Stimulated activated CD4-positive, alpha-beta T cell treated with anti-CD3 and anti-CD28 coated beads, Interleukin-4, amount 100 ng/mL, for 4 hours (primary cell): ENCODE data around the gene SYNPR.

Source experiments
- DNase-seq, 2 experiments: peaks; one replicate each; pipeline ENCODE4 v3.0.0-alpha.2; 2020

Gene SYNPR

DNA sequence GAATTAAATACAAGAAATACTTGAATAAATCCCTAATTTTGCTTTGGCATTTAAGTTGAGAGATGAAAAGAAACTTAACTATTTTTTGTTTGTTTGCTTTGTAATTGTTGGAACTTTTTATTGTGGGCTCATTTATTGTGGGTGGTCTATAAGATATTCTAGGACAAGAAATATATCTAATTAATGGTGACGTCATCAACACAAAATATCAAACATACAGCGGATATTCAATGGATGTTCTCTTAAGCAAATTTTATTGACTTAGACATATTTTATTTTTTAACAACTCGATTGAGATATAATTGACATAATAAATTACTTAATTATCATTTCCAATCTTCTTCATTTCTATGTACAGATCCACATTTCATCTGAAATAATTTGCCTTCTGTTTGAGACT is 30.0 kb downstream of the SYNPR start:
- DNase-seq = no peak

DNA sequence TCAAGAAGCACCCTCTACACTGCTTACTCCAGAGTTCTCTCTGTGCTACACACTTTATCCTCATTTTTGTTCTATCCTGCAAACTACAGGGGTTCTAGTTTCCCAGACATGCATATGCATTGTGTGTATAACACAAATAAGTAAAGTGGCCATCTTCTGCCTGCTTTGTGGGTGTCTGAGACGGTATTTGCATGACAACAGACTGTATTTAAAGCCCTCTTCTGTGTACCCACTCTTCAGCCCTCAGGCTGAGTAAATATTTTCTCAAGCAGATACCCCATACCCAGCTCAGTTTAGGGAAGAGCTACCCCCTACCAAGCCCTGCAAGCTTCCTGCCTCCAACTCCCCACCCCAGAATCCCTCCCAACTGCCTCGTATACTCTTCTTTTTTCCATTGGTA is 31.7 kb downstream of the SYNPR start:
- no peak for DNase-seq

DNA sequence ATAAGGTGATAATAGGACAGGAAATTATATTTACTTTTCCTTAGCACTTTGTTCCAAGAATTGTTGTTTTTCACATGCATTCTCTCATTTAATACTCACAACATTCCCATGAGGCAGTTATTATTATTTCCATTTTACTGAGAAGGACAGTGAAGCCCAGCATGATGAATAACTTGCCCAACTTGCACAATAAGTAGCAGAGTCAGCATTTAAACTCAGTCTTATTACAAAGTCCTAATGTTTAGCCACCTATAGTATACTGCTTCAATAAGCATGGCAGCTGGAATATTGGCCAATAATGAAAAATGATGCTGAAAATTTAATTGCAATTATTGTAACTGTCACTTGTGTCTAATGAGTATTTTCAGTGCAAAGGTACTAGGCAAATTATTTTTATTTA is 45.7 kb downstream of the SYNPR start:
- DNase-seq = no peak

GRCh38 chr3:63324621-63325020 is 46.5 kb downstream of the SYNPR start:
- no peak for DNase-seq

DNA sequence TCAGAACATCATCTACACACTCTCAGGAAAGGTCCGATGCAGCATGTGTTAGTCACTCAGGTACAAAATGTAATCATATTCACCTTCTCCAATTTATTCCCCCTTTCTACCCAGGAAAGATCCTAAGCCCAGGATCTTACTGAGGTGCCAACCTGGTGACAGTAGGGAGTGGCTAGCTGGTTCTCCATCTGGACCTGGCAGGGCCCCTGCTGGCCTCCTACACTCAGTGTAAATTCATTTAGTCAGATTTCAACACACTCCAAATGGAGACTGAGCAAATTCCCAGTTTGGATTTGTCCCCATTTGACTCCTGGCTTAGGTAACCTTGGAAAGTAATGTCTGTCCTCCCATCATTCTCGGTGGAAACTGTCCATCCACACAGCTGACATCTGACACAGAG is 47.3 kb downstream of the SYNPR start:
- DNase-seq = no peak

DNA sequence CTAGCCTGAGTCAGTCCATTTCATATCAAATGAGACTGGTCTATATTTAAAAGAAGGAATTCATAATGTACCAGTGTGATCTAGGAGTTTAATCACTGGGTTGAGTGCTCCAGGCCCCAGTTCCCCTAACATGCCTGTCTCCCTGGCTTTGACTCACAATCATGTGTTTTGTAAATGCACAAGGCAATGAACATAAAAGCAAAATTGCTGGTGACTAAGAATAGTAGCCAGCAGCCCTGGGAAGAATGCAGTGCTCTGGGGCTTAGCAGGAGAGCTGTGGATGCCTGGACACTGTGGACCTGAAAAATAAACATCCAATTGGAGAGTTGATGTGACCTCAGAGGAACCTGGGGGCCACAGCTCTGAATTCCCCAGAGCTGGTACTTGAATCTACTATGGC is 50.3 kb downstream of the SYNPR start:
- DNase-seq = no peak

DNA sequence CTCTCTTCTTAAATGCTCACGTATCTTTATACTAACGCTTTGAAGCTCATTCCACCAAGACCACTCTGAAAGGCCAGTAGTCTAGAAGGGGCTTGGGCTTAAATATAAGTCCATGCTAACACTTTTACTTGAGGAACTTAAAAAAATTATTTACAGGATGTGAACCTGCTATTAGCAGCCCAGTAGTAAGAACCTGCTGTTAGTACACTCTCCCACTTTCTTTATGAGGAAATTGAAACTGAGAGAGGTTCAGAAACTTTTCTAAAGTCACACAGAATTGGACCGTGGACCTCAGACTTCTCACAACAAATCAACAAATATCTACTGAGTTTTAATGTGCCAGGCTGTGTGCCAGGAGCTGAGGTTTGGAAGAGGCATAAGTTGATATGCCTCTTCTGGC is 53.4 kb downstream of the SYNPR start:
- DNase-seq = no peak

DNA sequence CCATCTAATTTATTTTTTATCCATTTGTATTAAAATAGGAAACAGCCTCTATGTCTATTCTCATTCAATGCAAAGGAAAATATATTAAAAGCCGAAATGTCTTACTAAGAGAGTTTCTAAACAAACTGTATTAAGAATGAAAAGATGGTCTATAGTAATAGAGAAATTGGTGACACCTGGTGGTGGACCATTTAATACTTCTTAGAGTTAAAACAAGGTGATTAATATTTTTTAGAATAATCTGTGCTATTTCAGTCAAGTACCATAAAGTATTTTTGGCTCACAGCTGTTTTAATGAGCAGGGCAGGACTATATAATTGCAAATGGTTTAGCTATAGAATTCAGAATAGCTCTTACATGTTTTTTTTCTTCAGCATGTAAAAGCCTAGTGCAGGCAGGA is 55.7 kb downstream of the SYNPR start:
- no peak for DNase-seq

- no peak for DNase-seq
Observed at GRCh38 chr3:63338351-63338750, 60.2 kb downstream of the SYNPR start.

DNA sequence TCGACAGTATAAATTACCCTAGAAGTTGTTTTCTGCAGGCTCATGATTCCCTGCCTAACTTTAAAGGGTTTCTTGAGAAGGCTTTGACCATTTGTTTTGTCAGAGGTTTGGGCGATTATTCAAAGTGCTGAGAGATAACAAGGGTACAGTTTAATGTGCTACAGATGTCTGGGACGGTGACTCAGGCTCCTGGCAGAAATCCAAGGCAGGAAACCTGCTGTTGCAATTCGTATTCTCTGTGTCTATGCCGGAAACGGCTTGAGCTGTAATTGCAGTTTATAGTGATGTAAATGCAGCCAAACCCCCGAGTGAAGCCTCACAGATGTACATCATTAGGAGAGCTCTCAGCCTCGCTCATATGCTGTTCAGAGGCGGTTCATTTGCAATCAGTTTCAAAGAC is 65.6 kb downstream of the SYNPR start:
- peak; percentile 3 to 13 for DNase-seq

DNA sequence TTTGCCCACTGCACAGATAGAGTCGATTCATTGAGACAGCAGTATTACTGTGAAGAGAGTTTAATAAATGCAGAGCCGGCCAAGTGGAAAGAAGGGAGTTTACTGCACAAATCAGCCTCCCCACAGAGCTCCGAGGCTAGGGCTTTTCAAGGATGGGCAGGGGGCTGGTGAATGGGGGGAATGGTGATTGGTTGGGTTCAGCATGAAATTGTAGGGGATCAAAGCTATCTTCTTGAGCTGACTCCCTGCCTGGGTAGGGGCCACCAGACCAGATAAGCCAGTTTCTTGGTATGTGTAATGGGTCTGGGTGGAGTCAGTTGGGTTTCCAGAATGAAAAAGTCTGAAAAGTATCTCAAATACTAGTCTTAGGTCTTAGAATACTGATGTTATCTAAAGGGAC is 66.6 kb downstream of the SYNPR start:
- DNase-seq = no peak

DNA sequence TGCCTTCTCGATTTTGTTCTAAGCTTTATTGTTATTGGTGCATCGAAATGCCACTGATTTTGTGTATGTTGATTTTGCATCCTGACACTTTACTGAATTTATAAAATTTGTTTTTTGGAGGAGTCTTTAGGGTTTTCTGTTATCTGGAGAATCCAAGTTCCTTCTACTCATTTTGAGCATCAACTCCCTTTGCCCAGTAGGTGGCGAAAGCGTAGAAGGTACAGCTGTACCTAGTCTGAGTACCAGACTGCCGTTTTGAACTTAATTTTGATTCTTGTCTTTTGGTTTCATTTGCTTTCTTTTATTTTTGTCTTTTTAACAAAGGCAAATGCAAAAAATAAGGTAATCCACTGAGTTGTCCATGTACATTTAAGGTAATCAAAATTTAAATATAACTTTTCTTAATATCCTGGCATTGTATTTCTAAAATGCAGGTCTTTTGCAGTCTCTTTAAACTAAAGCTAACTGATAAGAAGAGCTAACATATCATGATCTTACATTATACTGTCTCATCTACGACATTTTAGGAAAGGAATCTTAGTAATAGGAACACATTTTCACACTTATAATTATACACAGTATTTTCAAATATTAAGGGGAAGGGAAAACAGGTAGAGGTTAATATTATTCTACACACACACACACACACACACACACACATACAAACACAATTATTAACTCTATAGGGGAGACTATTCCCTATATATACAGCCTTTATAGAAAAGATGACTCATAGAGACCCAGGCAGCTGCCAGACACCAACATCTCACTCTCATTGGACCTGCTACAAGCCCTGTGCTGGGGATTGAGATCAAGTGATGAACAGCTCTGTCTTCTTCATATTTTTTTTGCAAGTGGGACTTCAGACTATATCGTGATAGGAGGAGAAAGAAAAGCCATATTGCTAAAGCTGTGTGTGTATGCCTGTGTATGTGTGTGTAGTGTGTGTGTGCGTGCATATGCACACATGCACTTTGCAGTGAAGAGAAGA is 71.8 kb downstream of the SYNPR start:
- no peak for DNase-seq

DNA sequence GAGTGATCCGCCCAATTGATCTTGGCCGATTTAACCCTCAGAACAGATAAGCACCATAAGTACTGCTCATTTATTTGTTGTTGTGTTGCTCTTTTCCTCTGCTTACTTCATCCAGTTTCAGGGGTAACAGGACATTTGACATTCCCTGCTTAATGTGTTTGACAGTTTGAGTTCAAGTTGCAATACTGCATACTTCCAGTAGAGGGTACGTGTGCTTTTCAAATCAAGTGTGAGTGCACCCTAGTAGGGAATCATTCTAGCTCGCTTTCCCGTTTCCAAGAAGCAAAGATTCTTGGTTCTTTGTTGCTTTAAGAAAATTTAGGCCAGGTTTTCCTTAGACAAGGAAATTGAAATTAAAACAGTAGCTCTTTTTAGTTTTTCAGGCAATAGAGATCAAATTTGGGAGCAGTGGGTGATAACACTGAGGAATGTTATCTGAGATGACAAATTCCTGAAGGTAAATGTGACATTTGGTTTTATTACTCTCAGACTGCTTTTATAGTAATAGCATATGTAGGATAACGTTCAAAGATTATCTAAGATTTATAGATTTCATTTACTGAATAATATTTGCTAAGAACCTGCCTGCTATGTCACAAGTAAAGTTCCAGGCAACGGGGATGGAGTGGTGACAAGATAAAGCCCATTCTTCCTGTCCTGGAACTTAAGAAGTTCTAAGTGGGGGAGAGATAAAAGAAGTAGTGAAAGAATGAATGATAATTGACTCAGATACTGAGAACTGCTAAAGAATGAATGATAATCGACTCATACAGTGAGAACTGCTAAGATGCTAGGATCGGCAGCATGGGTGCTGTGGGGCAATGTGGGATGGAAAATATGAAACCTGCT is 73.3 kb downstream of the SYNPR start:
- DNase-seq = no peak

- no peak for DNase-seq
Observed at GRCh38 chr3:63352008-63352279, 73.8 kb downstream of the SYNPR start.

- no peak for DNase-seq
Observed at GRCh38 chr3:63353383-63353782, 75.3 kb downstream of the SYNPR start.

GRCh38 chr3:63354160-63354559 is 76.1 kb downstream of the SYNPR start:
- no peak for DNase-seq

- no peak for DNase-seq
Observed at GRCh38 chr3:63355809-63356208, 77.7 kb downstream of the SYNPR start.

GRCh38 chr3:63364495-63364894 is 86.4 kb downstream of the SYNPR start:
- DNase-seq = no peak

- DNase-seq = no peak
Observed at GRCh38 chr3:63364910-63365309, 86.8 kb downstream of the SYNPR start.

DNA sequence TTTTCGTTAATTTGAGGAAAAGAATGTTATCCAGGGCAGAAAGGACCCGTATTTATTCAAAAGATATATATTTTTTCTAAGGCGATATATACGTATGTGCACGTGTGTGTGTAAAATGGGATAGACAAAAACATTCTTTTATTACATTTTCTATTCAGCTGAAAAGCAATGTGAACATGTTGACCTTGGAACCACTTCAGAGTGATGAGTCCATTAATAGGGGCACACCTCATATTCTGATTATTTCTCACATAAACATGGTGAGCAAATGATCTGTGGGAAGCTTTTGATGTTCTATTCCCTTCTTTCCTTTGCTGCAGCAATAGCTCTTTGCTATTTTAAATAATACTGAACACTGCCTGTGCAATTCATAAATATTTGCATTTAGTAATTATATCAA is 87.6 kb downstream of the SYNPR start:
- no peak for DNase-seq

- DNase-seq = no peak
Observed at GRCh38 chr3:63370094-63370493, 92.0 kb downstream of the SYNPR start.

GRCh38 chr3:63383040-63383439 is 104.9 kb downstream of the SYNPR start:
- DNase-seq = no peak

- no peak for DNase-seq
Observed at GRCh38 chr3:63384382-63384781, 106.3 kb downstream of the SYNPR start.

GRCh38 chr3:63385629-63386028 is 107.5 kb downstream of the SYNPR start:
- no peak for DNase-seq
